Measurements from ENCODE around the gene AP4B1.
"Not testable (repeated sequence)": the region's sequence is repeated elsewhere in the genome, so short reads cannot be mapped to it uniquely, and the experiment has no call there.

AP4B1 gene

DNA sequence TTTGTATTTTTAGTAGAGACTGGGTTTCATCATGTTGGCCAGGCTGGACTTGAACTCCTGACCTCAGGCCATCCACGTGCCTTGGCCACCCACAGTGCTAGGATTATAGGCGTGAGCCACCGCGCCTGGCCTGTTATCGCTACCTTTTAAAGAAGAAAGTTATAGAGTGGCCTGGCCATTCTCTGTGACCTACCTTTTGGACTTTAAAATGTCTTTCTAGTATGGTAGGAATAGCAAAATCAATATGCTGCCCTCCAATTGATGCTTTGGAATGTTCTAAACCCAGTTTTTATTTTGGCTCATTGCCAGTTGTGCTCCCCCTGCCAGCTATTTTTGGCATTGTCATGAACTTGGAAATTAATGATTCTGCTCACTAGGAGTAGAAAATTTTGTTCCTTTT lies 44.4 kb upstream of the AP4B1 start:
- TF ChIP-seq EZH2phosphoT487 (IDR thresholded peaks at IDR 0.05; ENCODE audit: low read length) = no peak
- no peak for TF ChIP-seq EZH2 (optimal IDR thresholded peaks at IDR 0.05; ENCODE audit: low read depth, low read length)
- TF ChIP-seq, protein P1, sequence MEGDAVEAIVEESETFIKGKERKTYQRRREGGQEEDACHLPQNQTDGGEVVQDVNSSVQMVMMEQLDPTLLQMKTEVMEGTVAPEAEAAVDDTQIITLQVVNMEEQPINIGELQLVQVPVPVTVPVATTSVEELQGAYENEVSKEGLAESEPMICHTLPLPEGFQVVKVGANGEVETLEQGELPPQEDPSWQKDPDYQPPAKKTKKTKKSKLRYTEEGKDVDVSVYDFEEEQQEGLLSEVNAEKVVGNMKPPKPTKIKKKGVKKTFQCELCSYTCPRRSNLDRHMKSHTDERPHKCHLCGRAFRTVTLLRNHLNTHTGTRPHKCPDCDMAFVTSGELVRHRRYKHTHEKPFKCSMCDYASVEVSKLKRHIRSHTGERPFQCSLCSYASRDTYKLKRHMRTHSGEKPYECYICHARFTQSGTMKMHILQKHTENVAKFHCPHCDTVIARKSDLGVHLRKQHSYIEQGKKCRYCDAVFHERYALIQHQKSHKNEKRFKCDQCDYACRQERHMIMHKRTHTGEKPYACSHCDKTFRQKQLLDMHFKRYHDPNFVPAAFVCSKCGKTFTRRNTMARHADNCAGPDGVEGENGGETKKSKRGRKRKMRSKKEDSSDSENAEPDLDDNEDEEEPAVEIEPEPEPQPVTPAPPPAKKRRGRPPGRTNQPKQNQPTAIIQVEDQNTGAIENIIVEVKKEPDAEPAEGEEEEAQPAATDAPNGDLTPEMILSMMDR (IDR thresholded peaks at IDR 0.05; ENCODE audit: low read length) = no peak
- Histone ChIP-seq H3K27me3 (replicated peaks; ENCODE audit: insufficient read depth, low read length) (no peaks in the 10 kb centered on the region), H3F3A (ENCODE audit: insufficient read depth, low read length) (peaks cover 29% of the 10 kb centered on the region), H4K20me1 (ENCODE audit: insufficient read depth, low read length) (no peaks in the 10 kb centered on the region), H3K27ac (ENCODE audit: low read length) (no peak overlapping the region), H3K9me3 (replicated peaks; ENCODE audit: insufficient read depth, low read length) (no peaks in the 10 kb centered on the region), H3K9me2 (replicated peaks; ENCODE audit: insufficient read depth, low read length) (no peaks in the 10 kb centered on the region), H3K9ac (ENCODE audit: low read length) (no peak overlapping the region), H3K36me3 (replicated peaks; ENCODE audit: insufficient read depth, low read length) (no peaks in the 10 kb centered on the region), H2AFZ (ENCODE audit: low read length) (no peak overlapping the region), H3K79me2 (ENCODE audit: low read length) (peaks cover 90% of the 10 kb centered on the region), H3K4me3 (ENCODE audit: low read length) (no peak overlapping the region), H3K4me2 (ENCODE audit: low read depth, low read length) (no peak overlapping the region), H3K4me1 (ENCODE audit: low read length) (peaks cover 28% of the 10 kb centered on the region; the same call in 1 of the 2 replicates)
- no peak for DNase-seq

DNA sequence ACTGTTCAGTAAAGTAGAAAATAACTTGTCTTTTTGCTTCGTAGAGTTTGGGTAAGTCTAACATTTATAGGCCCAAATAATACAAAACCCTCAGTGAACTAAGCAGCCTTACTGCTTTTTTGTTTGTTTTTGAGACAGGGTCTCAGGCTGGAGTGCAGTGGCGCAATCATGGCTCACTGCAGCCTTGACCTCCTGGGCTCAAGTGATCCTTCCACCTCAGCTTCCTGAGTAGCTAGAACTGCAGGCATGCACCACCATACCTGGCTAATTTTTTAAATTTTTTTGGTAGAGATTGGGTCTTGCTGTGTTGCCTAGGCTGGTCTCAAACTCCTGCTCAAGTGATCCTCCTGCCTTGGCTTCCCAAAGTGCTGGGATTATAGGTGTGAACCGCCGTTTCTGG lies 43.6 kb upstream of the AP4B1 start:
- H3K4me3 ChIP-seq (ENCODE audit: low read length); H3K36me3 ChIP-seq (replicated peaks; ENCODE audit: insufficient read depth, low read length); H3K27me3 ChIP-seq (replicated peaks; ENCODE audit: insufficient read depth, low read length); H2AFZ ChIP-seq (ENCODE audit: low read length); H3K9ac ChIP-seq (ENCODE audit: low read length); H4K20me1 ChIP-seq (ENCODE audit: insufficient read depth, low read length); H3K9me2 ChIP-seq (replicated peaks; ENCODE audit: insufficient read depth, low read length); DNase-seq; H3K9me3 ChIP-seq (replicated peaks; ENCODE audit: insufficient read depth, low read length): not testable (repeated sequence)
- peak overlapping the region; percentile 69; the same call in 1 of the 2 replicates for H3K27ac ChIP-seq (ENCODE audit: low read length)
- H3F3A ChIP-seq (ENCODE audit: insufficient read depth, low read length) = peaks cover 29% of the 10 kb centered on the region
- H3K4me2 ChIP-seq (ENCODE audit: low read depth, low read length) = peak overlapping the region; percentile 77; the same call in 1 of the 2 replicates
- H3K4me1 ChIP-seq (ENCODE audit: low read length) = peaks cover 28% of the 10 kb centered on the region; the same call in 1 of the 2 replicates
- H3K79me2 ChIP-seq (ENCODE audit: low read length) = peaks cover 93% of the 10 kb centered on the region

DNA sequence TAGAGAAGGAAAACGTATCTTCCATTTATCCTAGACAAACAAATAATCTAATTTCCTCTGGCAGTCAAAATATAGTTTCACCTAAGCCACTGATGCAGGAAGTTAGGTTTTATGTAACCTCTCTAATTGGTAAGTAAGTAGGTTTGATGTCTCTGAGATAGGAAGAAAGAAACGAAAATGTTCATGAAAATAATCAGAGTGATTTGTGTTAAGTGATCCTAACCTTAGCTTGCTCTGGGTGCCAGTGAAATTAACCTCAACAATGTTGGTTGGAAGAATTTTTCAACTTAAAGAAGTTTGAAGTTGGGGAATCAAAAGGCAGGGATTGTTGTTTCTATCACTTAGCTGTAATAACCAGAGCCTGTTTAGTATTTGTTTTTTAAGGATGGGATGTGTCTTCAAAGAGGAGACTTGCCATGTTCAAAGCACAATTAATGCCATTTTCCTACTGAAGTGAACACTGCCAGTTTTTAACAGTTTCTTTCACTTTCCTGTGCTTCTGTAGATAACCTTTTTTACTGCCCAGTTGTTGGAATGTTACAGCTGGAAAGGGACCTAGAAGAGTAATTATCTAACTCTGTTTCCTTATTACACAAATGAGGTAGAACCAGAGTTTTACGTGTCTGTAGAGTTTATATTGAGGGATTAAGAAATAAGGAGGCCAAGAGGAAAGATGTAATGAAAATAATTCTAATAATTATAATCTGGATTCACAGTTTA lies 42.9 kb upstream of the AP4B1 start:
- no peaks in the 10 kb centered on the region for H3K27me3 ChIP-seq (replicated peaks; ENCODE audit: insufficient read depth, low read length)
- peaks cover 28% of the 10 kb centered on the region; the same call in 1 of the 2 replicates for H3K4me1 ChIP-seq (ENCODE audit: low read length)
- no peaks in the 10 kb centered on the region for H3K36me3 ChIP-seq (replicated peaks; ENCODE audit: insufficient read depth, low read length)
- H2AFZ ChIP-seq (ENCODE audit: low read length) = no peak overlapping the region
- H4K20me1 ChIP-seq (ENCODE audit: insufficient read depth, low read length) = no peaks in the 10 kb centered on the region
- H3K79me2 ChIP-seq (ENCODE audit: low read length) = peaks cover 95% of the 10 kb centered on the region
- peak; percentile 14 for DNase-seq
- TF ChIP-seq EZH2phosphoT487 (IDR thresholded peaks at IDR 0.05; ENCODE audit: low read length) (no peak), EZH2 (optimal IDR thresholded peaks at IDR 0.05; ENCODE audit: low read depth, low read length) (no peak)
- TF ChIP-seq, protein P1 (IDR thresholded peaks at IDR 0.05; ENCODE audit: low read length) = no peak
- H3K9ac ChIP-seq (ENCODE audit: low read length) = peak overlapping the region; percentile 37; the same call in 1 of the 2 replicates
- H3F3A ChIP-seq (ENCODE audit: insufficient read depth, low read length) = peaks cover 29% of the 10 kb centered on the region
- no peaks in the 10 kb centered on the region for H3K9me2 ChIP-seq (replicated peaks; ENCODE audit: insufficient read depth, low read length)
- H3K9me3 ChIP-seq (replicated peaks; ENCODE audit: insufficient read depth, low read length) = no peaks in the 10 kb centered on the region
- peak overlapping the region; percentile 36 for H3K4me3 ChIP-seq (ENCODE audit: low read length)
- peak overlapping the region; percentile 77 for H3K4me2 ChIP-seq (ENCODE audit: low read depth, low read length)
- H3K27ac ChIP-seq (ENCODE audit: low read length) = peak overlapping the region; percentile 69; the same call in 1 of the 2 replicates
